ENCODE measurements around the gene MYF6. TPM values are rescaled to one million over a fixed set of nuclear protein-coding genes. Genes with fewer than 3 reads are reported as not detected.
"Not testable (repeated sequence)": the region's sequence is repeated elsewhere in the genome, so short reads cannot be mapped to it uniquely, and the experiment has no call there.

MYF6 gene
- total RNA-seq, 2 experiments from 2014 or later, result not detected

DNA sequence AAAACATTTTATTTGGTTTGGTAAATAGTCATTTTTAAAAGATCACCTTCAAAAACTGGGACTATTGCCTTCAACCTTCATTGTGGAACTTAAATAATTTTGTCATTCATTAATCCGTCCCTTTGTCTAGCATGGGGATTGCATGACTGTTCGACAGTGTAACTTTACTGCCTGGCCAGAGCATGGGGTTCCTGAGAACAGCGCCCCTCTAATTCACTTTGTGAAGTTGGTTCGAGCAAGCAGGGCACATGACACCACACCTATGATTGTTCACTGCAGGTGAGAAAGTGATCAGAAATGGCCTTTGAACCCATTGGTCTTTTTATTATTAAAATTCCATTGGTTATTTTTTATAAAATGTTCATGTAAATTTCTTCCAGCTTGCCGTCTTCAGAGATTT is 37.2 kb upstream of the MYF6 start:
- H3K9me3 Mint-ChIP-seq, result no peaks in the 10 kb centered on the region
- no peaks in the 10 kb centered on the region for H3K27me3 ChIP-seq (ENCODE audit: control insufficient read depth in 1 of 2, insufficient read depth in 2 of 2, low read length in 2 of 2)
- no peaks in the 10 kb centered on the region for H3K36me3 Mint-ChIP-seq (ENCODE audit: low read depth)
- H3K4me1 Mint-ChIP-seq (ENCODE audit: low read depth), result no peaks in the 10 kb centered on the region
- H3K4me1 ChIP-seq (ENCODE audit: insufficient read depth, low read length), result no peaks in the 10 kb centered on the region
- CTCF ChIA-PET, result no interaction called here
- no peak overlapping the region for H3K27ac Mint-ChIP-seq
- no peak for TF ChIP-seq CTCF (IDR thresholded peaks at IDR 0.05)
- H3K27ac ChIP-seq (ENCODE audit: low read depth in 1 of 2, low read length in 2 of 2), result no peak overlapping the region
- H3K9me3 ChIP-seq (ENCODE audit: control insufficient read depth in 1 of 2, insufficient read depth in 1 of 2, low read length in 2 of 2), result no peaks in the 10 kb centered on the region
- H3K4me3 Mint-ChIP-seq, result no peak overlapping the region
- intact Hi-C loops (cut with DNase I, micrococcal nuclease), result no loop called here
- H3K27me3 Mint-ChIP-seq, result no peaks in the 10 kb centered on the region
- ATAC-seq (ENCODE audit: poor library complexity) (no peak), DNase-seq (no peak)
- POLR2A ChIA-PET, result no interaction called here
- H3K36me3 ChIP-seq (ENCODE audit: insufficient read depth, low read length), result no peaks in the 10 kb centered on the region
- H3K4me3 ChIP-seq (ENCODE audit: low read length), result no peak overlapping the region

GRCh38 chr12:80676042-80676636 is 31.3 kb upstream of the MYF6 start:
- not testable (repeated sequence) for H3K4me1 Mint-ChIP-seq (ENCODE audit: low read depth)

DNA sequence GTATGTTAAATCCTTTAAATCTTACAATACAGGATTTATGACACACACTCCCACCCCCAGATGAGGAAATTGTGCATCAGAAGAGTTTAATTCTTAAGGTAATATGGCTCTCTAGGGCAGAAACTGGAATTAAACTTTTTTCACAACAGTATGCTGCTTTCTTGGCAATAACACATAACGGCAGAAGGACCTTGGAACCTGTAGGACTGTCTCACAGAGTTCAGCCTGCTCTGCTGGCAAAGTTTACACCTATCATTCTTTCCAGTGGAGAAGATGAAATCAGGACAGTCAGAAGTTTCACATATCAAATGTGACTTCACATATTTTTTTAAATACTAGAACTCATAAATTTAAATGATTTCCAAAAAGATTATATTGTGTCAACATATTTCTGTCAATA is 30.6 kb upstream of the MYF6 start:
- Histone ChIP-seq H3K4me1 (ENCODE audit: insufficient read depth, low read length) (no peaks in the 10 kb centered on the region), H3K27ac (ENCODE audit: low read depth in 1 of 2, low read length in 2 of 2) (no peak overlapping the region), H3K27me3 (ENCODE audit: control insufficient read depth in 1 of 2, insufficient read depth in 2 of 2, low read length in 2 of 2) (no peaks in the 10 kb centered on the region), H3K36me3 (ENCODE audit: insufficient read depth, low read length) (no peaks in the 10 kb centered on the region), H3K9me3 (ENCODE audit: control insufficient read depth in 1 of 2, insufficient read depth in 1 of 2, low read length in 2 of 2) (peaks cover 0 to 4% of the 10 kb centered on the region in 2 experiments), H3K4me3 (ENCODE audit: low read length) (no peak overlapping the region)
- Mint-ChIP-seq H3K4me3 (no peak overlapping the region), H3K36me3 (ENCODE audit: low read depth) (no peaks in the 10 kb centered on the region), H3K27ac (no peak overlapping the region), H3K4me1 (ENCODE audit: low read depth) (no peaks in the 10 kb centered on the region), H3K9me3 (no peaks in the 10 kb centered on the region), H3K27me3 (no peaks in the 10 kb centered on the region)
- ATAC-seq (ENCODE audit: poor library complexity) (no peak), DNase-seq (no peak)
- ChIA-PET POLR2A (no interaction called here), CTCF (no interaction called here)
- no peak for TF ChIP-seq CTCF (IDR thresholded peaks at IDR 0.05)
- intact Hi-C loops (cut with DNase I, micrococcal nuclease), result no loop called here

More at GRCh38 chr12:80676042-80676636, 31.3 kb upstream of the MYF6 start:
- H3K36me3 Mint-ChIP-seq (ENCODE audit: low read depth); POLR2A ChIA-PET; DNase-seq; ATAC-seq (ENCODE audit: poor library complexity); CTCF ChIA-PET; H3K27me3 ChIP-seq (ENCODE audit: control insufficient read depth in 1 of 2, insufficient read depth in 2 of 2, low read length in 2 of 2); H3K27me3 Mint-ChIP-seq; H3K4me3 ChIP-seq (ENCODE audit: low read length); H3K9me3 ChIP-seq (ENCODE audit: control insufficient read depth in 1 of 2, insufficient read depth in 1 of 2, low read length in 2 of 2); H3K4me1 ChIP-seq (ENCODE audit: insufficient read depth, low read length); H3K4me3 Mint-ChIP-seq; intact Hi-C loops (cut with DNase I, micrococcal nuclease); H3K36me3 ChIP-seq (ENCODE audit: insufficient read depth, low read length); H3K9me3 Mint-ChIP-seq; H3K27ac Mint-ChIP-seq; H3K27ac ChIP-seq (ENCODE audit: low read depth in 1 of 2, low read length in 2 of 2): not testable (repeated sequence)

DNA sequence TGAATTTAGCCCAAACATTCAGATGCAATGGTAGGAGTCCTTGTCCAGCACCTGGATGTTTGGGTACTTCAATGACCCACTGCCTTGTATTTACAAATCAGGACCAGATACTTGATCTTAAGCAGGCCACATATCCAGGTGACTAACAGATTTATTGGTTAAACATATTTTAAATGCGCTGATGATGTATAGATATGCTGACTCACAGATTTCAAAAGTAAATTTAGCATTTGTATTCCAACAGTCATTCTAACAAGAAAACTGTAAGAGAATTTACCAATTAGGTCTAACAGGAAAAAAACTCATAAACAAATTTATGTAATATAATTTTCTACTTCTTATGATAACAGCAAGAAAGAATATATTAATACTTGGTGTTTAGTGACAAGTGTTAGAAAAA is 29.4 kb upstream of the MYF6 start:
- H3K27me3 ChIP-seq (ENCODE audit: control insufficient read depth in 1 of 2, insufficient read depth in 2 of 2, low read length in 2 of 2), result no peaks in the 10 kb centered on the region
- Mint-ChIP-seq H3K4me1 (ENCODE audit: low read depth) (no peaks in the 10 kb centered on the region), H3K27ac (no peak overlapping the region), H3K9me3 (no peaks in the 10 kb centered on the region), H3K27me3 (no peaks in the 10 kb centered on the region), H3K36me3 (ENCODE audit: low read depth) (no peaks in the 10 kb centered on the region), H3K4me3 (no peak overlapping the region)
- ChIA-PET POLR2A (no interaction called here), CTCF (no interaction called here)
- H3K4me1 ChIP-seq (ENCODE audit: insufficient read depth, low read length), result no peaks in the 10 kb centered on the region
- no peak for TF ChIP-seq CTCF (IDR thresholded peaks at IDR 0.05)
- H3K27ac ChIP-seq (ENCODE audit: low read depth in 1 of 2, low read length in 2 of 2), result no peak overlapping the region
- H3K9me3 ChIP-seq (ENCODE audit: control insufficient read depth in 1 of 2, insufficient read depth in 1 of 2, low read length in 2 of 2), result peaks cover 0 to 4% of the 10 kb centered on the region in 2 experiments
- DNase-seq (no peak), ATAC-seq (ENCODE audit: poor library complexity) (no peak)
- no peaks in the 10 kb centered on the region for H3K36me3 ChIP-seq (ENCODE audit: insufficient read depth, low read length)
- H3K4me3 ChIP-seq (ENCODE audit: low read length), result no peak overlapping the region
- intact Hi-C loops (cut with DNase I, micrococcal nuclease), result no loop called here
